Fibroblast of lung (primary cell): ENCODE data around the gene CCDC197. TPM values are rescaled to one million over a fixed set of nuclear protein-coding genes. Genes with fewer than 3 reads are reported as not detected.

ENCODE experiments used
- DNase-seq, 2 donors: peaks; one replicate each; pipeline versions ENCODE4 v3.0.0 to v3.0.0-alpha.2; 2010; ENCODE audit warnings: low read depth in 2 of 2
- H2AFZ ChIP-seq: 2 replicates; pipeline ENCODE4 v1.5.1; 2012; ENCODE audit warnings: low read length, control low read depth, inconsistent platforms
- H3K27ac ChIP-seq: 2 replicates; pipeline ENCODE4 v1.5.1; 2011; ENCODE audit warnings: low read length, control low read depth; ENCODE audit not compliant: insufficient read depth
- H3K27me3 ChIP-seq: 2 replicates; pipeline ENCODE4 v1.5.1; 2011; ENCODE audit warnings: mild to moderate bottlenecking, low read length; ENCODE audit not compliant: control insufficient read depth, insufficient read depth
- H3K36me3 ChIP-seq: 2 replicates; pipeline ENCODE4 v1.5.1; 2011; ENCODE audit warnings: low read length; ENCODE audit not compliant: control insufficient read depth, insufficient read depth
- H3K4me1 ChIP-seq: 2 replicates; pipeline ENCODE4 v1.5.1; 2011; ENCODE audit warnings: low read length; ENCODE audit not compliant: control insufficient read depth, insufficient read depth; ENCODE audit errors: extremely low read depth
- H3K4me2 ChIP-seq: 2 replicates; pipeline ENCODE4 v1.5.1; 2011; ENCODE audit warnings: low read length, control low read depth; ENCODE audit not compliant: insufficient read depth; ENCODE audit errors: extremely low read depth
- H3K4me3 ChIP-seq, 4 experiments: fragments of 200-600 bp in 1 of 4; sonication (generic) in 1 of 4; replicated peaks in 1 of 4; 2 replicates each; pipeline ENCODE4 v1.5.1; 2011 to 2016; ENCODE audit warnings: low read length in 4 of 4, low read depth in 3 of 4, mild to moderate bottlenecking in 3 of 4, control low read depth in 2 of 4, inconsistent platforms in 1 of 4, mixed read lengths in 1 of 4; ENCODE audit not compliant: insufficient read depth in 1 of 4; ENCODE audit errors: control extremely low read depth in 1 of 4
- H3K79me2 ChIP-seq: 2 replicates; pipeline ENCODE4 v1.5.1; 2012; ENCODE audit warnings: mild to moderate bottlenecking, low read length, inconsistent platforms; ENCODE audit not compliant: control insufficient read depth, insufficient read depth
- H3K9ac ChIP-seq: 2 replicates; pipeline ENCODE4 v1.5.1; 2011; ENCODE audit warnings: mild to moderate bottlenecking, low read length, control low read depth; ENCODE audit not compliant: insufficient read depth
- H3K9me3 ChIP-seq: 2 replicates; pipeline ENCODE4 v1.5.1; 2012; ENCODE audit warnings: low read depth, low read length; ENCODE audit not compliant: control insufficient read depth, insufficient read depth
- H4K20me1 ChIP-seq: 2 replicates; pipeline ENCODE4 v1.5.1; 2011; ENCODE audit warnings: low read length; ENCODE audit not compliant: control insufficient read depth, insufficient read depth; ENCODE audit errors: extremely low read depth
- EZH2 ChIP-seq: IDR thresholded peaks from 2 replicates; pipeline ENCODE4 v1.5.1; 2012; ENCODE audit warnings: low read length, control low read depth, mild to moderate bottlenecking; ENCODE audit errors: missing control alignments
- polyA plus RNA-seq, 2 donors: library from polyadenylated mRNA; depleted of rRNA in 1 of 2; stranded (reverse) in 1 of 2; unstranded in 1 of 2; fragments of >200 nt; gene quantifications; 2 replicates each; pipeline ENCODE4 v1.2.1, GENCODE V29; 2011 to 2012; ENCODE audit warnings: missing spikeins in 1 of 2
- total RNA-seq: library from RNA; depleted of rRNA; stranded (reverse); fragments of >200 nt; gene quantifications from 2 replicates; pipeline ENCODE4 v1.2.1, GENCODE V29; 2014
- TF ChIP-seq, protein P1 (sequence below), 2 donors: IDR thresholded peaks in 1 of 2; conservative IDR thresholded peaks in 1 of 2; 1 replicate in 1 of 2; 2 replicates in 1 of 2; pipeline ENCODE4 v1.5.1; 2011 to 2012; ENCODE audit warnings: low read length in 2 of 2, control low read depth in 1 of 2, inconsistent platforms in 1 of 2, low read depth in 1 of 2, mild to moderate bottlenecking in 1 of 2

CCDC197 gene
- total and polyA plus RNA-seq, 2 donors (not counting 1 experiment from before 2014, with no cell fraction given): not detected

DNA sequence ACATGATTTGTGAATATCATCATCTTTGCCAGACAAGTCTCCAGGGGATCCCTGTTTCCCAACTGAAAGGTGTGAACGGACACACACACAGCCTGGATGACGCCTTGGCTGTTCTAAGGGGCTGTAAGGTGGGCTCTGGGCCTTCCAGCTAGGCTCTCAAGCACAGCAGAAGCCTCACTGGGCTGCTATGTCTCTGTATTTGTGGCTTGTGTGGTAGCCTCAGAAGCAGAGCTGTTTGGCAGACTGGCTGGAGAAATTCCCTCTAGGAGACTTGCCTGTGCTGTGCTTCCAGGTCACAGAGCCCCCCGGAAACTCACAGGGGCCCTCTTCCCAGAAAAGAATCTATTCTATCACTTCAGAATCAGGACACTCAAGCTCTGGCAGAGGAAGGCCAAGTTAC lies 50.5 kb downstream of the CCDC197 start:
- Histone ChIP-seq H3K4me3 (no peak overlapping the region), H3K4me1 (peaks cover 10% of the 10 kb centered on the region), H3K36me3 (peaks cover 30% of the 10 kb centered on the region), H3K27me3 (no peaks in the 10 kb centered on the region), H3K9me3 (no peaks in the 10 kb centered on the region), H3K79me2 (no peaks in the 10 kb centered on the region), H3K9ac (no peak overlapping the region), H3K4me2 (no peak overlapping the region), H4K20me1 (no peaks in the 10 kb centered on the region), H2AFZ (no peak overlapping the region), H3K27ac (no peak overlapping the region)
- DNase-seq: no peak
- TF ChIP-seq, protein P1, sequence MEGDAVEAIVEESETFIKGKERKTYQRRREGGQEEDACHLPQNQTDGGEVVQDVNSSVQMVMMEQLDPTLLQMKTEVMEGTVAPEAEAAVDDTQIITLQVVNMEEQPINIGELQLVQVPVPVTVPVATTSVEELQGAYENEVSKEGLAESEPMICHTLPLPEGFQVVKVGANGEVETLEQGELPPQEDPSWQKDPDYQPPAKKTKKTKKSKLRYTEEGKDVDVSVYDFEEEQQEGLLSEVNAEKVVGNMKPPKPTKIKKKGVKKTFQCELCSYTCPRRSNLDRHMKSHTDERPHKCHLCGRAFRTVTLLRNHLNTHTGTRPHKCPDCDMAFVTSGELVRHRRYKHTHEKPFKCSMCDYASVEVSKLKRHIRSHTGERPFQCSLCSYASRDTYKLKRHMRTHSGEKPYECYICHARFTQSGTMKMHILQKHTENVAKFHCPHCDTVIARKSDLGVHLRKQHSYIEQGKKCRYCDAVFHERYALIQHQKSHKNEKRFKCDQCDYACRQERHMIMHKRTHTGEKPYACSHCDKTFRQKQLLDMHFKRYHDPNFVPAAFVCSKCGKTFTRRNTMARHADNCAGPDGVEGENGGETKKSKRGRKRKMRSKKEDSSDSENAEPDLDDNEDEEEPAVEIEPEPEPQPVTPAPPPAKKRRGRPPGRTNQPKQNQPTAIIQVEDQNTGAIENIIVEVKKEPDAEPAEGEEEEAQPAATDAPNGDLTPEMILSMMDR (conservative IDR thresholded peaks at IDR 0.05 in 1 of 2, IDR thresholded peaks at IDR 0.05 in 1 of 2; ENCODE audit: low read depth in 1 of 2, low read length in 2 of 2): no peak
- TF ChIP-seq EZH2: no peak

DNA sequence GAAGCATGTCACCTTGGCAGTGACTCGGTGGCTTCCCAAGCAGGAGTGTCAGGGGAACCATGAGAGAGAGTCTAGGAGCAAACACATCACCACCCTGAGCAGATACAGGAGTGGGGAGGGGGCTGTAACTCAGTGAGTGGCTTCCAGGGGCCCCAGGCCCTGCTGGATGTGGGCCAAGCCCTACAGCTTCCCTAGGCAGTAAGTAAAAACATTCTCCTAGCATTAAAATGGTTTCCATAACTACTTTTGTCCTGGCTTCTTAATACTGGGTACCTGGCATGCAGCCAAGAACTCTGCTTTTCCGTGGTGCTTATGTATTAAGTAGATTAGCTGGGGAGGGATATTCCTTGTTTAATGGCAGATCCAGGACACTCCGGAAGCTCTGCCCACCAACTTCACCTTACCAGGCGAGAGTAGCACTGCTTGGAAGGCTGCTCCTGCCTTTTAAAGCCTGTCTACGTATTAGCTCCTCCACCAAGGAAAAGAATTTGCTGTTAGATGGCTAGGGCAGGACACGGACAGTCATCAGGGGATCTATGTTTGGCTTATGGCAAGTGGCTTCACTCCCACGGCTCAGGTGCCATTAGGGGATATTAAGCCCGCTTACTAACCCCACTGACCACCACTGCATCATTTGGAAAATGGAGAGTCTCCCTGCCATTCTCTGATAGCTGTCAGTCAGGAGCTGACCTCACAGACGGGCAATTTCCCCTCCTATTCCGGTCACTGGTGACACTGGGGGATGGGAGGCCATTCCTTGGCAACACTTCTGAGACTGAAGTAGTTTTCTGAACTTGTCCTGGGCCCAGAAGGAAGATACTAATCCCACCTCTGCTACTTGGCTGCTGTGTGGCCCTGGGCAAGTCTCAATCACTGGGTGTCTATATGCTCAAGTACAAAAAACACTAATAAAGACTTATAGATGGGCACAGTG lies 51.9 kb downstream of the CCDC197 start:
- TF ChIP-seq, protein P1 (conservative IDR thresholded peaks at IDR 0.05 in 1 of 2, IDR thresholded peaks at IDR 0.05 in 1 of 2; ENCODE audit: low read depth in 1 of 2, low read length in 2 of 2): no peak
- no peak for TF ChIP-seq EZH2
- H3K4me3 ChIP-seq: no peak overlapping the region
- no peak overlapping the region for H3K27ac ChIP-seq
- no peaks in the 10 kb centered on the region for H4K20me1 ChIP-seq
- no peak for DNase-seq
- H3K4me2 ChIP-seq: no peak overlapping the region
- H3K79me2 ChIP-seq: no peaks in the 10 kb centered on the region
- H3K9me3 ChIP-seq: no peaks in the 10 kb centered on the region
- no peak overlapping the region for H3K9ac ChIP-seq
- H3K36me3 ChIP-seq: peaks cover 29% of the 10 kb centered on the region
- no peak overlapping the region for H2AFZ ChIP-seq
- no peaks in the 10 kb centered on the region for H3K27me3 ChIP-seq
- no peaks in the 10 kb centered on the region for H3K4me1 ChIP-seq

DNA sequence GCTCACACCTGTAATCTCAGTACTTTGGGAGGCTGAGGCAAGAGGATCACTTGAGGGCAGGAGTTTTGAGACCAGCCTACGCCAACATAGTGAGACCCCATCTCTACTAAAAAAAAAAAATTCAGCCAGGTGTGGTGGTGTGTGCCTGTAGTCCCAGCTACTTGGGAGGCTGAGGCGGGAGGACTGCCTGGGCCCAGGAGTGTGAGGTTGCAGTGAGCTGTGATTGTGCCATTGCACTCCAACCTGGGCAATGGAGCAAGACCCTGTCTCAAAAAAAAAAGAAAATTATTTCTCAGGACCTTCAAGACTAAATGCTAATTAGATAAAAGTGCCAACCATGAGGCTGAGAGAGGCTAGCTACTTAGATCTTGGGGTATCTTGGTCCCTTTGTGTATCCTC lies 52.5 kb downstream of the CCDC197 start:
- Histone ChIP-seq H3K27me3 (no peaks in the 10 kb centered on the region), H3K4me3 (no peak overlapping the region), H3K9ac (no peak overlapping the region), H3K4me2 (no peak overlapping the region), H3K9me3 (no peaks in the 10 kb centered on the region), H3K79me2 (no peaks in the 10 kb centered on the region), H4K20me1 (no peaks in the 10 kb centered on the region), H3K27ac (no peak overlapping the region), H3K36me3 (peaks cover 31% of the 10 kb centered on the region), H2AFZ (no peak overlapping the region), H3K4me1 (no peaks in the 10 kb centered on the region)
- TF ChIP-seq, protein P1 (conservative IDR thresholded peaks at IDR 0.05 in 1 of 2, IDR thresholded peaks at IDR 0.05 in 1 of 2; ENCODE audit: low read depth in 1 of 2, low read length in 2 of 2): no peak
- no peak for TF ChIP-seq EZH2
- DNase-seq: no peak
